GM20431 (cell line): ENCODE data around the gene MTHFD2.
"Not testable (repeated sequence)": the region's sequence is repeated elsewhere in the genome, so short reads cannot be mapped to it uniquely, and the experiment has no call there.

Experiments used
- in situ Hi-C: fragments of 300-500 bp; cut with MseI, MboI; formaldehyde crosslinking; loops from one replicate; pipeline ENCODE4 v1.15.0; 2020; ENCODE audit warnings: low sequenced_read_pairs; ENCODE audit not compliant: unreplicated experiment

The MTHFD2 gene

DNA sequence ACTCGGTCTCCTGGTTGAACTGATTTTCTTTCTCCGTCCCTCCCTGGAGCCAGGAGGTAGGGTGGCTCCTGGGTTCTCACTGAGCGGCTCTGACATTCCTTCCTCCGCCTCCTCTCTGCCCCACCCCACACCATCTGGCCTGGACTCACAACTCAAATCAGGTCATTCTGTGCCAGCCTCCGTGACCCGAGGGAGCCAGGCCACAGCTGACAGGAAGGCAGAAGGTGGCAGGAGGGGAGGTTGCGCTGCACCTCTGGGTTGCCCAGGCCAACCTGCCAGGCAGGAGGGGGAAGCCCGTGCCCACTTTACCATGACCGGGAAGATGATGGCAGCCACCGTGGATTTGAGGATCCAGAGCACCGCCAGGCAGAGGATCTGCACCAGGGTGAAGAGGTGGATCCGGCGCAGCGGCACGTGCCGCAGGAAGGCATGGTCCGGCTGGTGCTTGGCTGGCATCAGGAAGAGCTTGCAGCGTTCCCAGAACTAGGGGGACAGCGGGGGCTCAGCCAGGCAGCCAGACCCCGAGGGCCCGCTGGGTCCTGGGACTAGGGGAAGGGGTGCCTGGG, 28.3 kb downstream of the MTHFD2 start:
- in situ Hi-C loops = no loop called here

GRCh38 chr2:74227646-74228045, 29.2 kb downstream of the MTHFD2 start:
- in situ Hi-C loops = no loop called here

DNA sequence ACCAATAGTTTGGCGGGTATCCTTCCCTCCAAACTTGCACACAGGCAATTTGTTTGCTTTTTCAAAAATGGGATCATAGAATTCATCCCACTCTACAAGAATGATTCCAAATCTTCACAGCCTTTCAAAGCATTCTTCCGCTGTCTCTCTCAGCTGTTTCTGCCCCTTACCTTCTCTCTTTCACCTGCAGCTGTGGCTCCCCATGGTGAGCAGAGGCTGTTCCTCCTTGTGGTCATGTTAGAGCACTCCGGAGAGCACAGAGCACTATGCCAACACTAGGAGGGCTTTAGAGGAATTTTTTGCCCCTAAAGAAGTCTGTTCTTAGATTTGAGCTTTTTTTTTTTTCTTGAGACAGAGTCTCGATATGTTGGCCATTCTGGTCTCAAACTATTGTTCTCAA, 30.4 kb downstream of the MTHFD2 start:
- in situ Hi-C loops = no loop called here

GRCh38 chr2:74229865-74230264, 31.4 kb downstream of the MTHFD2 start:
- in situ Hi-C loops = not testable (repeated sequence)

- in situ Hi-C loops = no loop called here
These were observed 34.0 kb downstream of the MTHFD2 start for GRCh38 chr2:74232426-74232825.

GRCh38 chr2:74233648-74234047, 35.2 kb downstream of the MTHFD2 start:
- in situ Hi-C loops = no loop called here

- in situ Hi-C loops = no loop called here
These were observed 36.6 kb downstream of the MTHFD2 start for GRCh38 chr2:74235041-74235440.

- in situ Hi-C loops = no loop called here
These were observed 40.5 kb downstream of the MTHFD2 start for GRCh38 chr2:74238879-74239278.

DNA sequence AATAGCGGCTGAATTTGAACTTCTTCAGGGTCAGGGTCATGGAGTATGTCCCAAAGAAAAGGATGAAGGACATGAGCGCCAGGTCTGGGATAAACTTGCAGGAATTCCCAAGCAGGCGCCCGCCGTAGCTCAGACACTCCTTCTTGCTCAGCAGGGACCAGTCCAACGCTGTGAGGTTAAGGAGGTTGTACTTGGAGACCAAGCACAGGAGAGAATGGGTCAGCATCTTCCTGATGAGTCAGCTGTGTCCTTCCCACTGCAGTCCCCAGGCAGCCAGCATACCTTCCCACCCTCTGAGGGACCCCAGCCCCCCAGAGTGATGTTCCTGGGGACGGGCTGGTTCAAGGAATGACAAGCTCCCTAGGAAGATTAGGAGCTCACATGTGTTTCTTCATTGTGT, 40.9 kb downstream of the MTHFD2 start:
- in situ Hi-C loops = no loop called here

GRCh38 chr2:74242354-74243071, 44.1 kb downstream of the MTHFD2 start:
- in situ Hi-C loops = loop anchor here (10.0 kb wide), 1 partner anchor 92 kb away; no protein-coding TSS in a partner anchor

DNA sequence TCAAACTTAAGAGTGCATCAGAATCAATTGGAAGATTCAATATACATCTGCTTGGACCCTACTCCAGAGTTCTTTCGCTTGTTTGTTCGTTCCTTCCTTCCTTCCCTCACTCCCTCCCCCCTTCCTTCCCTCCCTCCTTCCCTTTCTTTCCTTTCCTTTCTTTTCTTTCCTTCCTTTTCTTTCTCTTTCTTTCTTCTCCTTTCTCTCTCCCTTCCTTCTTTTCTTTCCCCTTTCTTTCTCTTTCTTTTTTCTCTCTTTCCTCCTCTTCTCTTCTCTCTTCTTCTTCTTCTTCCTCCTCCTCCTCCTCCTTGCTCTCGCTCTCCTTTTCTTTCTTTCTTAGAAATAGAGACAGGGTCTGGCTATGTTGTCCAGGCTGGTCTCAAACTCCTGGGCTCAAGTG, 45.9 kb downstream of the MTHFD2 start:
- in situ Hi-C loops = loop anchor here (10.0 kb wide), 1 partner anchor 91 kb away; no protein-coding TSS in a partner anchor

DNA sequence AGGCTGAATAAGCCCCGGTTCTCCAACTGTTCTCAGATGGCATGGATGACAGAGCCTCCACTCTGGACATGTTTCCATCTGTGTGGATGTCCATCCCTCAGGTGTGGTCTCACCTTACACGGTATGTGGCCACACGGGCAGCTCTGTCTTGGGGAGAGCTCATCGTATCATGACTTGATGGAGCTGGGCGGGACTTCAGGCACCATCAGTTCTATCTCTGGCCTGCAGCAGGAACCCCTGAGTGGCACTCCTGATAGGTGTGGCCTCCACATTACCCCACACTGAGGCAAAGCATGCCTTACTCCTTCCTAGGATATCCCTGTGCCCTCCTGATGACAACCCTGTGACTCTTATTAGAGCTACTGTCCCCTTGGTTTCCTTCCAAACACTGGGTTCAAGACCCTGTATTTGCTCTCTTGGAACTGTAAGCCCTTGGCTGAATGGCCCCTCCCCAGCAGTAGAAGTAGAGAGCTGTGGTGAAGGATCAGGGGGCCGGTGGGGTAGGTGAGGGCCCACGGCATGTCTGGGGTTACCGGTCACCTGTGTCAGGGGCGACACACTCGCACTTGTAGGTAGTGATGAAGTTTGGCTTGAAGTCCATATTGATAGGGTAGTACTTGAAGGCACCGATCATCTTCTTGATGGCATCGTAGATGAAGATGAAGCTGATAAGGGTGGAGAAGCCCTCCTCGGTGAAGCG, 48.2 kb downstream of the MTHFD2 start:
- in situ Hi-C loops = loop anchor here (10.0 kb wide), 1 partner anchor 88 kb away; no protein-coding TSS in a partner anchor

DNA sequence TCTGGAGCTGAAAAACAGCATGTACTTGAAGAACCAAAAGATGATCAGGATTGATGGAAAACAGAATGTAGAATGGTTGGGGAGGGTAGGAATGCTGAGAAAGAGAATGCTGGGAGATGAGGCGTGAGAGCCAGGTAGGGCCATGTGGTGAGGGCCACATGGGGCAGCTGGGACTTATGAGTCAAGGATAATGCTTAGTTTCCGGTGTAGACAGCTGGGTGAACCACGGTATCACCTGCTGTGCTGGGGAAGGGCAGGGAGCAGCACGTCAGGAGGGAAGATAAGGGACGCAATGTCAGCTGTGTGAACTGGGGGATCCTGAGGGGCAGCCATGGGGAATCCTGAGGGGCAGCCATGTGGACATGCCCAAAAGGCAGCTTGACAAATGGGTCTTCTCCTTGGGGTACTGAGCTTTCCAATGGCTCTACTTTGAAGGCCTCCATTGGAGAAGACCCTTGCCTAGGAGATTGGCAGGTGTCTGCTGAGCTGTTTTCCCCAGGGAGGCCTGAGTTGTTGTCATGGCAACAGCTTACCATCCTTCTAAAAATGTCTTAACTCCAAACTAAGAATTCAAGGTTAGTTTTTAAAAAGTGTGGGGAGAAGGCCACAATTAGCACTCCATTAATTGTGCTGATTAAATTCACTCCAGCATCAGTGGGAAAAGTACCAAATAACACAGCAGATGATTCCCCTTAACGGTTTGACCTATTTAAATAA, 51.1 kb downstream of the MTHFD2 start:
- in situ Hi-C loops = loop anchor here (10.0 kb wide), 1 partner anchor 85 kb away; no protein-coding TSS in a partner anchor

DNA sequence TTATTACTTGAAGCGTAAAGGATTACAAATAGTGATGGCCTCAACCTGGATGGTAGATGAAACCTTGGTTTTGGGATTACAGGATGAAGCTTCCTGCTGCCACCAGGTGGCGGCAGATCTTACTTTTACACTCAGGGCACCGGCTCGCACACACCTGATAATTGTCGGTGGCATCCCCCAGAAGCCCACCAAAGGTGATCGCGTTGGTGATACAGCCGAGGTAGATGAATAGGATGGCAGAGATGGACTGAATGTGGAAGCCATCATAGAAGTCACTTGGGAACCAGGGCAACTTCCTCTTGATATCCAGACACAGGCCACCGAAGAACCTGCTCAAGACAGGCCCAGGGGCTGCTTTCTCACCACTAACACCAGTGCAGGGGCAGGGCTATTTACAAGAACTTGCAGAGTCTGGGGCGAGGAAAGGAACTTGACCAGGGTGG, 51.8 kb downstream of the MTHFD2 start:
- in situ Hi-C loops = no loop called here

DNA sequence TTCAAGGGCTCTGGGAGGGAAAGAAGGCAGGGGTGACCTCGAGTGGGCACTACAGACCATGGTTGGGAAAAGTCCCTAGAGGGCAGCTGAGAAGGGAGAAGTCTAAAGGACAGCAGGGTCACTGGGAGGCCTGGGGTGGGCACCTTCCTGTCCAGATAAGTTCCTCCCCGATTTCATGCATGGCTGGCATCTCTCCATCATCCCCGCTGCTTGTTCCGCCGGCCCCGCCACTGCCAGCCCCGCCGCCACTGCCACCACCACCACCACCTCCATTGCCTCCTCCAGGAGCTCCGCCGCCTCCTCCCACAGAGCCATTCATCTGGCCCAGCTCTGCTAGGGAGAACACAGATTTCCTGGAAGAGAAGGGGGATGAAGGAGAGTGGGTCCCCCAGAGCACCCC, 53.6 kb downstream of the MTHFD2 start:
- in situ Hi-C loops = no loop called here

DNA sequence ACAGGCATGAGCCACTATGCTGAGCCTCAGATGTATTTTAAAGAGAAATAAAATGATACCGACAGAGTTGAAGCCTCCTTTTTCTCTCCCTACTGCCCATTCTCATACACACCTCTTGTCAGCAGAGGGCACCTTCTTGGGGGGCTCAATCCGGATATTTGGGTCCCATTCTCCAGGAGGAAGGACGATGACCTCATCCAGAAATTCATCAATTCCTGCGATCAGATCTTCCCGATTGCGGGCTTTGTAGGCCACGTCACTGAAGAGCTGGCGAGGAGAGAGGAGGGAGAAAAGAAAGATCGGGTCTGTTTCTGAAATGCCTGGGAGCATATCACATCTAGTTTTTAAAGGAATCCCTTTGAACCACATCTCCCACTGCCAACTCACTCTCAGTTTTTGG, 54.4 kb downstream of the MTHFD2 start:
- in situ Hi-C loops = no loop called here

DNA sequence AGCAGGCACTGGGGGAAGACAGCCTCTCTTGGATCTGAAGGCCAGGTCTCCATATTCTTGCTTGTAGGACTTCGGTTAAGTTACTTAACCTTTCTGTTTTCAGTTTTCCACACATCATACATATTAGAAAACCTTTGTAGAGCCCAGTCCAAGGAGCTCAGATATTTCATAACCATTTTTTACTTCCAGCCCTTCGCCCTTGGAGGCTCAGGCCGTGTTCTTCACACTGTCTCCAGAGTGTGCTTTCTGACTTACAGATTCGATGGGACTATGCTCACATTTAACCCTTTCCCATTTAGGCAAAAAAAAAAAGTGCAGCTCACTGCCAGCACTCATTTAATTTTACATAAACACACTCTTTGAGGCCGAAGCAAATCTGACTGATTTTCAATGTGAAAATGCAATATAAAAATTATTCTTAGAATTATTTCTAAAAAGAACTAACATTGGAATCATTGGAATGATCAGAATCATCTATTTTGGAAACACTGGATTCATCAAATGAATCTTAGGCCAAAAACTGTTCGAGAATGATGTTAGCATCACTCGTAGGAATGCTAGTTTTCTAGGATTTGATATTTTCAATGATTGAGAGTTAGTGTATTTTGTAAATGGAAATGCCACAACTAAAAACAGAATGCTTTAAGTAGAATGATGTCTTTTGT, 55.0 kb downstream of the MTHFD2 start:
- in situ Hi-C loops = no loop called here

GRCh38 chr2:74253971-74254310, 55.5 kb downstream of the MTHFD2 start:
- in situ Hi-C loops = no loop called here

DNA sequence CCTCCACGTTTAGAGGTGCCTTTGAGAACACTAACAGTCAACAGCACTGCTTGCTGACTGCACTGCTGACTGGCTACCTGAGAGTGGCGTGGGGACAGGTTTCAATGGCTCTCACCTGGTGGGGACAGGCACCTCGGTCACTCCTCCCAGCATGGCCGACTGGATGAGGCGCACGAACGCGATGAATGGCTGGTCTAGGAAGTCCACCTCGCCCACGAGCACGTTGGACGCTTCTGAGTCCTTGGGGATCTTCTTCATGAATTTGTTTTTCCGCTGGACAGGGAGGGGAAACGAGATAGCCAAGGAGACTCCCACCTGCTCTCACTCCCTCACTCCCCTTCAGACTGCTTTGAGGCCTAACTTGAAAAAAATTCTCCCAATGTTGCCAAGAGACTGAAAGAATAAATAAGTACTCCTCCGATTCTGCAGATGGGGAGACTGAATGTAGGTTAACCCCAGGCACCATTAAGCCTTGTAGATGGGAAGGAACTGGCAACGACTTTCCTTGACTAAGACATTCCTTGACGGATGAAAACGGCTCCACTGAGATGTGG, 57.3 kb downstream of the MTHFD2 start:
- in situ Hi-C loops = no loop called here

DNA sequence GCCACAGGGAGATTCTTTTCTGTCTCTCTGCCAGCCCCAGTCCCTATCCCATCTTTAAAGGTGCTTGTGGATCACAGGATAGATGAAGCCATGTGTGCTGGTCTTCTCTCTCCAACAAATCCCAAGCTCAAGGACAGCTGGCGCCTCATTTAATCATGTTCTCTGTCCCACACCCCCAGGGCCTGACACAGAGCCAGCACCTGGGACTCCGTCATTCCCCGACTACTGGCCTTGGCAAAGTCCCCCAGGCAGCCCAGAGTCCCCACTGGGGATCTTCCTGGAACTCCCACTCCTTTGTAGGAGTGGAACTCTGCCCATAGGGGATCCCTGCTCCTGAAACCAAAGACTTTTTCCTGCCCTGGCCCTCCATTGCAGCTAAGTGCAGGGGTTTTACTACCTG, 60.8 kb downstream of the MTHFD2 start:
- in situ Hi-C loops = no loop called here
